Lower leg skin (tissue), 4 donors: ENCODE results near the gene TMEM235. TPM values are rescaled to one million over a fixed set of nuclear protein-coding genes. Genes with fewer than 3 reads are reported as not detected.

Experiments used
- DNase-seq, 2 donors: peaks; one replicate each; pipeline ENCODE4 v3.0.0-alpha.2; 2019; ENCODE audit warnings: low spot score in 2 of 2
- H3K4me3 ChIP-seq: fragments of 200-600 bp; sonication (generic); 2 replicates; pipeline ENCODE4 v1.5.1; 2017; ENCODE audit warnings: mild to moderate bottlenecking, low read depth; ENCODE audit not compliant: poor library complexity, severe bottlenecking
- CTCF ChIP-seq, 3 donors: fragments of 450-650 bp; IDR thresholded peaks; one replicate each; pipeline ENCODE4 v1.5.1; 2016; ENCODE audit warnings: antibody characterized with exemption in 3 of 3, mild to moderate bottlenecking in 3 of 3, moderate library complexity in 2 of 3
- POLR2A ChIP-seq, 2 donors: fragments of 450-650 bp; IDR thresholded peaks; one replicate each; pipeline ENCODE4 v1.6.1; 2016 to 2017; ENCODE audit warnings: antibody characterized with exemption in 2 of 2, mild to moderate bottlenecking in 1 of 2, moderate library complexity in 1 of 2
- WGBS, 2 donors: methylation state at CpG; one replicate each; pipeline ENCODE4 v1.1.5; 2018; 5-methylcytosine and 5-hydroxymethylcytosine counted together
- intact Hi-C: fragments of 100-400 bp; cut with DNase I; formaldehyde crosslinking; loops from one replicate; pipeline ENCODE4 v1.15.0; 2023; ENCODE audit warnings: low total_unique reads
- total RNA-seq, 4 donors: library from RNA; depleted of rRNA; stranded (reverse); fragments of >200 nt; gene quantifications; one replicate each; pipeline ENCODE4 v1.1.0, GENCODE V29; 2016

The TMEM235 gene
- total RNA-seq, 4 donors from 2014 or later, result not detected

DNA sequence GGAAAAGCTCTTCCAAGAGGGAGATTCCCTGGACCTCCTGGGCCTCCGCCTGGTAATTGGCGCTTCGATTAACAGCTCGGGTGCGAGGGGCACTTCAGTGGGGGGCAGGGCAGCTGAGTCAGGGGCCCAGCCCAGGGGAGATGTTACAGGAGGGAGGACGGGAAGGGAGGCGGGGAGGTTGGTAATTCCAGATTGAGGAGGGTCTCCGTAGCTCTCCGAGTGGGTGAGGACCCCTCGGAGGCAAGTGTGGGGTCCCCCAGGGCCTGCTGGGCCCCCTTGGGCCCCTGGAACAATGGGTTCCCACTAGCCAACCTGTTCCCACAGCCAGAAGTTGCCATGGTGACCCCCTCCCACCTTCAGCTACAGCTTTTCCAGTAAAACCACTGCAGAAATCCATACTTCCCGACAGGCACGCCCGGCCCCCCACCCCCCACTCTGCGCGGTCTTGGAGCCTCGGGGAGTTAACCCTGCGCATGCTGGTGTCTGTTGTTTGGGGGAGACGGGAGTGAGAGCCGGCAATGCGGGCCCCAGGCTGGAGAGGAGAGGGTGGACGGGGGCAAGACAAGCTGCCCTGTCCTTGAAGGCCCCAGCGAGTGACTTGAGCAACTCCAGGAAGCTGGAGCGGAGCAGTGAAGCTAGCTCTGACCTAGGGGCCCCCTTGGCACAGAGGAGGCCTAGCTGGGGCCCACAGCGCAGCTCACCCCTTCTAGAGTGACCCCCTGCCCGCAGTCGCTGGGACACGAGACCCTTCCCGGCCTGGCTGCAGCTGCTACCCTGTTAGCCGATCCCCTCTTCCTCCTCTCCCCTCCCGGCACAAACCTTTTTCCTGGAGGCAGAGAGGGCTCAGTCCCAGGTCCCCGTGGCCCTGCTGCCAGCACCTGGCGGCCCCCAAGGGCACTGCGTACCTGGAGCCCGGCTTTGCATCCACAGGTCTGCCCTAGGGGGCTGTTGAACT lies 37.8 kb downstream of the TMEM235 start:
- TF ChIP-seq CTCF (IDR thresholded peaks at IDR 0.05) (no peak), POLR2A (IDR thresholded peaks at IDR 0.05) (no peak)
- WGBS, 2 donors, result 33 to 51% methylated on average over 34 of the region's 34 CpGs
- intact Hi-C loops, result no loop called here
- DNase-seq, result no peak
- H3K4me3 ChIP-seq, result no peak overlapping the region

DNA sequence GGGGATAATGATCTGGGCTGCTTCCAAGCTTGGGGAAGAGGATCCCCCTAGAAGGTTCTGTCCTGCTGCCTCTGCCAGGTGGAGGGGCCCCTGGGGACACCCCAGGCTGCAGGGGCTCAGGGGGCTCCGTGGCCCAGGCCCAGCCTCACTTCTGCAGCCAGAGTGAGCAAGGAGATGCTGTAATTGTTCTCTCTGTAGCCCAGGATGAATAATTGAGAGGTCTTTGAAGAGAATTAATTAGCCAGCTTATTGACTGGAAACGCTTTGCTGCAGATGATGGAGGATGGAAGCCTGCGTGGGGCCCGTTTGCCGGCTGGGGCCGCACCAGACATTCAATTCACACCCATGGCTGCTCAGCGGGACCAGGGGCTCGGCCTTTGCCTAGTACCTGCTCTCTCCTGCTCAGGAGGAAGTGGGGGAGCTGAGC lies 38.5 kb downstream of the TMEM235 start:
- no peak for DNase-seq
- no peak overlapping the region for H3K4me3 ChIP-seq
- intact Hi-C loops, result no loop called here
- TF ChIP-seq CTCF (IDR thresholded peaks at IDR 0.05), result no peak
- TF ChIP-seq POLR2A (IDR thresholded peaks at IDR 0.05), result no peak
- 74 to 82% methylated on average over 8 of the region's 8 CpGs for WGBS, 2 donors

GRCh38 chr17:78271419-78272170 lies 40.2 kb downstream of the TMEM235 start:
- intact Hi-C loops, result no loop called here
- WGBS, 2 donors, result 71 to 75% methylated on average over 12 of the region's 12 CpGs
- no peak overlapping the region for H3K4me3 ChIP-seq
- no peak for DNase-seq
- TF ChIP-seq CTCF (IDR thresholded peaks at IDR 0.05) (no peak), POLR2A (IDR thresholded peaks at IDR 0.05) (no peak)

DNA sequence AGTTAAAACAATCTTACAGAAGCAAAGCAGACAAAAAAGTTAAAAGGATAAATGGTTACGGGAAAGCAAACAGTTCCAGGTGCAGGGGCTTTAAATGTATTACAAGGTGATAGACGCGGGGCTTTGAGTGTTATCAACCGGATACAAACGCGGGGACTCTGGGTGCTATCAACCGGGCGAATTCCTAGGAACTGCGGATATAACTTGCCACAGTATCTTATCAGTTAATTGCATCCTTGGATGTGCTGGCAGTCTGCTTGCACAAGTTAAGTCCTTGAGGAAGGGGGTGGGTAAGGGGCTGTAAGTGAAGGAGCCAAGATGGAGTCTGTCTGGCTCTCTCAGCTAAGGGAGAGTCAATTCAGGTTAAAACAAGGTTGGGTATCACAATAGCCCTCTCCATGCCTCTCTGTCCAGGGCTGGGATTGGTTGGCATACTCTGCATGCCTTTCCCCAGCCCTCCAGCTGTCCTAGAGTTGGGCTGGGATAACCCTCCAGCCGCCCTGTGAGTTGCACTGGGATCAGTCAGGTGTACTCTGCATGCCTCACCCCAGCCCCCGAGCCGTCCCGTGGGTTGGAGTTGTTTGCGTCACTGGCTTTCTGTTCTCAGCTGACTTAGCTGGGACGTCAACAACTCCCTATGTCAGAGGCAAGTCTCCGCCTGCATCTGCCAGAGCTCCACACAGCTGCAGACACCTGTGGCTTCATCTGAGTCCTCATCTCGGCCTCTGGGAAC lies 40.9 kb downstream of the TMEM235 start:
- DNase-seq, result peak; percentile 80 to 91
- intact Hi-C loops, result no loop called here
- H3K4me3 ChIP-seq, result no peak overlapping the region
- 31 to 34% methylated on average over 17 of the region's 17 CpGs for WGBS, 2 donors
- TF ChIP-seq CTCF (IDR thresholded peaks at IDR 0.05) (no peak), POLR2A (IDR thresholded peaks at IDR 0.05) (no peak)

DNA sequence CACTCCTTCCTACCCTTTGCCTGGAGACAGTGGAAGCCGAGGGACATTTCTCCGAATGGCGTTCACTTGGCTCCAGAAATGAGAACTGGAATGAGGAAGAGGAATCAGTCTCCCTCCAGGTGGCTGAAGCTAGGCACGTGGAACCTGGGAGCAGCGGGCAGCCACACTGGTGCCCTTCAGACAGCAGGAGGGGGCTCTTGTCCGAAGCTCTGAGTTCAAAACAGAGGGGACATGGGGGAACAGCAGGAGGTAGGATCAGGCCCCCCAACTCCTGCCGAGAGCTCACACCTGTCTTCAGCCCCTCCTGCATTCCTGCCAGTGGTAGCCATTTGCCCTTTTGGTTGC lies 41.5 kb downstream of the TMEM235 start:
- no peak overlapping the region for H3K4me3 ChIP-seq
- WGBS, 2 donors, result 31 to 46% methylated on average over 7 of the region's 7 CpGs
- intact Hi-C loops, result no loop called here
- no peak for DNase-seq
- TF ChIP-seq CTCF (IDR thresholded peaks at IDR 0.05) (no peak), POLR2A (IDR thresholded peaks at IDR 0.05) (no peak)
